IPS-18a (cell line): ENCODE data around the gene VWA3B.
A peak's percentile ranks its signal among the peaks of the same experiment; 100 is the strongest.

Source experiments
- H3K27ac ChIP-seq: one replicate; pipeline ENCODE4 v1.5.1; 2013; ENCODE audit warnings: low read length
- H3K27me3 ChIP-seq: one replicate; pipeline ENCODE4 v1.6.1; 2013; ENCODE audit warnings: mild to moderate bottlenecking, low read length; ENCODE audit not compliant: control insufficient read depth, insufficient read depth
- H3K36me3 ChIP-seq: one replicate; pipeline ENCODE4 v1.6.1; 2013; ENCODE audit warnings: low read depth, low read length; ENCODE audit not compliant: control insufficient read depth
- H3K4me1 ChIP-seq: one replicate; pipeline ENCODE4 v1.6.1; 2013; ENCODE audit warnings: low read depth, low read length; ENCODE audit not compliant: control insufficient read depth
- H3K4me3 ChIP-seq: one replicate; pipeline ENCODE4 v1.5.1; 2013; ENCODE audit warnings: low read length
- H3K9ac ChIP-seq: one replicate; pipeline ENCODE4 v1.6.1; 2013; ENCODE audit warnings: mild to moderate bottlenecking, low read length, moderate library complexity
- H3K9me3 ChIP-seq: one replicate; pipeline ENCODE4 v1.6.1; 2013; ENCODE audit warnings: low read depth, low read length; ENCODE audit not compliant: control insufficient read depth

VWA3B gene

GRCh38 chr2:98060277-98060676 is 26.7 kb upstream of the VWA3B start:
- Histone ChIP-seq H3K27ac (no peak overlapping the region), H3K36me3 (no peaks in the 10 kb centered on the region), H3K4me1 (no peaks in the 10 kb centered on the region), H3K9ac (no peak overlapping the region), H3K4me3 (no peak overlapping the region), H3K9me3 (no peaks in the 10 kb centered on the region), H3K27me3 (no peaks in the 10 kb centered on the region)

GRCh38 chr2:98063291-98063854 is 23.6 kb upstream of the VWA3B start:
- peak overlapping the region; percentile 12 for H3K9ac ChIP-seq

DNA sequence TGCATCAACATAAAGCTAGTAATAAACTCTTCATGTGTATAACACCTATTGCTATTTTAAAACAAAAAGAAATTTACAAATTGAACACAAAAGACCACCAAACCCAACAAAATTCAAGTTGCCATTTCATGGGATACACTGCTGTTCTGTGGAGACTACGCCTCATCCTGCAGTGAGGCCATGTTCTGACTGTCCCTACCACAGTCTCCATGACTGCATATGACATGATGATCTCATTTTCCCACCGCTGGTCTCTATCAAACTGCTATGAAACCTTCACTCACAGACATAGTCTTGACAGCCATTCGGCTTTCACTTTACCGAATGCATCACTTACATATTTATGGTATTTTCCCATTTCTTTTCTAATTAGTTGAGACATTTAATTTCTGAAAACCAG is 21.2 kb upstream of the VWA3B start:
- H3K4me1 ChIP-seq: no peaks in the 10 kb centered on the region
- no peaks in the 10 kb centered on the region for H3K36me3 ChIP-seq
- no peak overlapping the region for H3K9ac ChIP-seq
- no peak overlapping the region for H3K27ac ChIP-seq
- no peaks in the 10 kb centered on the region for H3K9me3 ChIP-seq
- H3K27me3 ChIP-seq: no peaks in the 10 kb centered on the region
- H3K4me3 ChIP-seq: no peak overlapping the region

More at GRCh38 chr2:98063291-98063854, 23.6 kb upstream of the VWA3B start:
- Histone ChIP-seq H3K27ac (no peak overlapping the region), H3K9me3 (no peaks in the 10 kb centered on the region), H3K4me1 (no peaks in the 10 kb centered on the region), H3K4me3 (no peak overlapping the region), H3K36me3 (no peaks in the 10 kb centered on the region), H3K27me3 (no peaks in the 10 kb centered on the region)

DNA sequence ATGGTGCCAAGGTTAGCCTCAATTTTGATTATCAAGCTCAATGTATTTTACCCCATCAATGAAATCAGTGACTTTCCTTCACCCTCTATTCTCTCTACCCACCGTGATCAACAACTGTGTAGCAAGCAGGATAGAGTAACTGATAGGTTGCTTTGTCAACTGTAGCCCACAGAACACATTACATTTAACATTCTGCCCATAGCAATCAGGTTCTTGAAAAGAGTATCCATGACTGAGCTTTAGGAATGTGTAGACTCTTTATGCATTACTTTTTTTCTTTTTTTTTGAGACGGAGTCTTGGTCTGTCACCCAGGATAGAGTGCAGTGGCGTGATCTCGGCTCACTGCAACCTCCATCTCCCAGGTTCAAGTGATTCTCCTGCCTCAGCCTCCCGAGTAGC is 19.8 kb upstream of the VWA3B start:
- Histone ChIP-seq H3K4me1 (no peaks in the 10 kb centered on the region), H3K4me3 (no peak overlapping the region), H3K36me3 (no peaks in the 10 kb centered on the region), H3K9me3 (no peaks in the 10 kb centered on the region), H3K27me3 (no peaks in the 10 kb centered on the region), H3K9ac (no peak overlapping the region), H3K27ac (no peak overlapping the region)

DNA sequence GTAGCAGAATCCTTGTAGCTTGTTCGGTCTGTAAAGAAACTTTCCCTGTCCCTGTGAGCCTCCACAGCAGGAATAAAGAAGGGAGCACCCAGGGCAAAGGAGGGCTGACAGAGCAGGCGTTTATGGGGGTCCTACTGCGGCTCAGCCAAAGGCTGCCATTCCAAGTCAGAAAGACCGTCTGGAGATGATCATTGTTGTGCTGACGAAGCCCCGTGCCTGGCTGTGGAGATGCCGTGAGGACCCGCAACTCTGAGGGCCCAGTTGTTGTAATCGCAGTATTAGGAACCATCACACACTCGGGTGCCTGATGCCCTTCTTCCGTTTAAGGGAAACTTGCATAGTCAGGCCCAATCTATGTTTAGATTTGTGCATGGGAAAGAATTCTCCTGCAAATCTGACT is 16.9 kb upstream of the VWA3B start:
- Histone ChIP-seq H3K27me3 (no peaks in the 10 kb centered on the region), H3K4me3 (no peak overlapping the region), H3K9ac (no peak overlapping the region), H3K27ac (no peak overlapping the region), H3K36me3 (no peaks in the 10 kb centered on the region), H3K9me3 (no peaks in the 10 kb centered on the region), H3K4me1 (no peaks in the 10 kb centered on the region)

DNA sequence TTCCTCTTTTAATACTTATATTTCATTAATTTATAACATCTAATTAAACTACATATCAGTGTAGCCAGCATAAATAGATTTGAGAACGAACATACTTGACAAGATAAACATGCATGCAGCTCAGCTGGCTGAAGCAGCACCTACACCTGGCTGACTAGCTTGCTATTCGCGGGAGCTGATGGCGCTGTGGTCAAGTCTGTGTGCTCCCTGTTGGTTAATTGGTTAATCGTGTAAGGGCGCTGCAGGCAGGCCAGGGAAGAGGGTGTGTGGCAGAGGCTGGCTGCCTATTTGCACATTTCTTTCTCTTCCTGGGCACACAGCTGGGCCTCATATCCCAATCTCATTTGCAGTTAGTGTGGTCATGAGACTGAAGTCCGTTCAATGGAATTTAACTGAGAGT is 14.5 kb upstream of the VWA3B start:
- H3K27ac ChIP-seq: no peak overlapping the region

DNA sequence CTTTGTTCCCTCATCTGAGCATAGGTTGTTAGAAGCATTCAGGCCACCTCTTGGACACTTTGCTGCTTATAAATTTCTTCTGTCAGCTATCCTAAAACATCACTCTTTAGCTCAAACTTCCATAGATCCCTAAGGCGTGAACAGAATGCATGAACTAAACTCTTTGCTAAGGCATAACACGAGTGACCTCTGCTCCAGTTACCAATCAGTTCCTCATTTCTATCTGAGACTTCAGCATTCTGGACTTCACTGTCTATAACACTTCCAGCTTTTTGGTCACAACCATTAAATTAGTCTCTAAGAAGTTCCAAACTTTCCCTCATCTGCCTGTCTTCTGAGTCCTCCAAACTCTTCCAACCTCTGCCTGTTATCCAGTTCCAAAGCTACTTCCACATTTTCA is 8.3 kb upstream of the VWA3B start:
- Histone ChIP-seq H3K27me3 (no peaks in the 10 kb centered on the region), H3K4me1 (no peaks in the 10 kb centered on the region), H3K27ac (no peak overlapping the region), H3K9ac (no peak overlapping the region), H3K36me3 (no peaks in the 10 kb centered on the region), H3K9me3 (no peaks in the 10 kb centered on the region), H3K4me3 (no peak overlapping the region)

More for the DNA sequence above, 14.5 kb upstream of the VWA3B start:
- Histone ChIP-seq H3K36me3 (no peaks in the 10 kb centered on the region), H3K4me1 (no peaks in the 10 kb centered on the region), H3K4me3 (no peak overlapping the region), H3K9me3 (no peaks in the 10 kb centered on the region), H3K27me3 (no peaks in the 10 kb centered on the region), H3K9ac (no peak overlapping the region)

DNA sequence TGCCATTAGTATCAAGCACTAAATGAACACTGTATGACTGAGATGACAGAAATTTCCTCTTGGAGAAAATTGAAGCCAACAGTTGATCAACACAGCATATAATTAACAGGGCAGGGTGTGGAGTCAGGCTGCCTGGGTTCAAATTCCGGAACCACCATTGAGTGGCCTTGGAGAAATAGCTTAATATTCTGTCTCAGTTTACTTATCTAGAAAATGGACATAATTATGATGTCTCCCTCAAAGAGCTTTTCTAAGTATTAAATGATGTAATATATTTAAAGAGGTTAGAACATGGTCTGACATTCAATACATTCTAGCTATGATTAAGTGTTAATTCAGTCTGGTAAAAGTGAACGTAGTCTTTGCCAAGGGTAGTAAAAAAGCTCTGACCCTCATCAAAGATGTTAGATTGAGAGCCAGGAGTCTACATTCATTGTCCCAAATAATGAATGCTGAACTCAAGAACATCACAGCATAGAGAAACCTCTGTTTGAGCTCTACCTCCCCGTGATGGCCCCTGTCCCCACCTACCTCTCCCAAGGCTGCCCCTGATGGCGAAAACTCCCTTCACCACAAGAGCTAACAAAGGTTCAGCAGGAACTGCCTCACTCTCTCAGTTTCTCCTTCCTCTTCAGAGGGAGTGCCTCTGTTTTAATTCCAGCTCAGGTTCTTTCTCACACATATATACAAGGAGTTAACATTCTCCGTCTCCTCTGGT is 2.7 kb upstream of the VWA3B start:
- H3K36me3 ChIP-seq: no peaks in the 10 kb centered on the region
- no peaks in the 10 kb centered on the region for H3K4me1 ChIP-seq
- H3K4me3 ChIP-seq: no peak overlapping the region
- H3K9me3 ChIP-seq: no peaks in the 10 kb centered on the region
- H3K27me3 ChIP-seq: peaks cover 48% of the 10 kb centered on the region
- H3K27ac ChIP-seq: no peak overlapping the region
- H3K9ac ChIP-seq: no peak overlapping the region

GRCh38 chr2:98084869-98085238 is 2.1 kb upstream of the VWA3B start:
- no peaks in the 10 kb centered on the region for H3K36me3 ChIP-seq
- no peak overlapping the region for H3K4me3 ChIP-seq
- no peak overlapping the region for H3K9ac ChIP-seq
- H3K27me3 ChIP-seq: peaks cover 48% of the 10 kb centered on the region
- no peaks in the 10 kb centered on the region for H3K4me1 ChIP-seq
- no peak overlapping the region for H3K27ac ChIP-seq
- no peaks in the 10 kb centered on the region for H3K9me3 ChIP-seq

GRCh38 chr2:98085649-98086048 is 1.3 kb upstream of the VWA3B start:
- Histone ChIP-seq H3K27me3 (peaks cover 48% of the 10 kb centered on the region), H3K27ac (no peak overlapping the region), H3K4me3 (no peak overlapping the region), H3K36me3 (no peaks in the 10 kb centered on the region), H3K4me1 (no peaks in the 10 kb centered on the region), H3K9ac (no peak overlapping the region), H3K9me3 (no peaks in the 10 kb centered on the region)

- Histone ChIP-seq H3K27ac (no peak overlapping the region), H3K27me3 (peaks cover 48% of the 10 kb centered on the region), H3K9ac (peak overlapping the region; percentile 41), H3K4me3 (peak overlapping the region; percentile 61), H3K9me3 (no peaks in the 10 kb centered on the region), H3K4me1 (no peaks in the 10 kb centered on the region), H3K36me3 (no peaks in the 10 kb centered on the region)
Measured at GRCh38 chr2:98087447-98088020, 567 bp downstream of the VWA3B start.

GRCh38 chr2:98088261-98088660 is 1.3 kb downstream of the VWA3B start:
- H3K27me3 ChIP-seq: peaks cover 48% of the 10 kb centered on the region
- no peak overlapping the region for H3K4me3 ChIP-seq
- H3K27ac ChIP-seq: no peak overlapping the region
- no peaks in the 10 kb centered on the region for H3K4me1 ChIP-seq
- H3K9ac ChIP-seq: no peak overlapping the region
- H3K9me3 ChIP-seq: no peaks in the 10 kb centered on the region
- H3K36me3 ChIP-seq: no peaks in the 10 kb centered on the region
